IPS-20b (cell line): ENCODE results near the gene LARGE1.

ENCODE experiments used
- H3K27ac ChIP-seq: one replicate; pipeline ENCODE4 v1.5.1; 2013; ENCODE audit warnings: low read length
- H3K27me3 ChIP-seq: 2 replicates; pipeline ENCODE4 v1.6.1; 2013; ENCODE audit warnings: mild to moderate bottlenecking, low read length, inconsistent platforms; ENCODE audit not compliant: insufficient read depth
- H3K36me3 ChIP-seq: 2 replicates; pipeline ENCODE4 v1.6.1; 2013; ENCODE audit warnings: low read depth, mild to moderate bottlenecking, inconsistent platforms, low read length, moderate library complexity; ENCODE audit not compliant: insufficient read depth
- H3K4me1 ChIP-seq: 2 replicates; pipeline ENCODE4 v1.6.1; 2013; ENCODE audit warnings: mild to moderate bottlenecking, control low read depth, inconsistent platforms, low read length, moderate library complexity; ENCODE audit not compliant: insufficient read depth
- H3K4me3 ChIP-seq: 2 replicates; pipeline ENCODE4 v1.5.1; 2013; ENCODE audit warnings: mild to moderate bottlenecking, low read length, inconsistent platforms
- H3K9ac ChIP-seq: 2 replicates; pipeline ENCODE4 v1.6.1; 2013; ENCODE audit warnings: low read depth, mild to moderate bottlenecking, inconsistent platforms, low read length, moderate library complexity
- H3K9me3 ChIP-seq: 2 replicates; pipeline ENCODE4 v1.6.1; 2013; ENCODE audit warnings: mild to moderate bottlenecking, low read depth, low read length, inconsistent platforms; ENCODE audit not compliant: insufficient read depth

LARGE1 gene

DNA sequence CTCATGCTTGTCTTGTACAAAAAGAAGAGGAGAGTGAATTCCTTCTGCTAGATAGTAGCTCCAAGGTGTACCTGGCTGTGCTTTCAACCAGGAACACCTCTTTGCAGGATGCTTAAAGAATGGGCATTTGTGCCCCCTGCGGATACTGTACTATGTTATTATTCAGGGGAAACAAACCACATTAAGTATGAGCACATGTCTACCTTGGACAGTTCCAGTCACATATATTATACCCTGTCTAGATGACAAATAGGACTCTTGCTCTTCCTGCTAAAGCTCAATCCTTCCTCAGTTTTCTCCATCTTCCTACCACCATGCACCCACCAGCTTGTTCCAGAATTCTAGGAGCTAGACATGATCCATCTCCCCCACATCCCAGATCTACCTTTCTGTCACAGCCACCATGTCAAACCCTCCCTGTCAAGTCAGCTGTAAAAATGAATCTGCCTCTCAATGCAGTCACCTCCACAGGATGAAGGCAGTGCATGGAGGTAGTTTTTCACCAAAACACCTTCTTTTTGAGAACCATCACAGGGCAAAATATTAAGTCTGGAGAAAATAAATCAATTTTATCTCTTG, 337.4 kb downstream of the LARGE1 start:
- Histone ChIP-seq H3K27ac (no peak overlapping the region), H3K9ac (no peak overlapping the region), H3K9me3 (no peaks in the 10 kb centered on the region), H3K36me3 (no peaks in the 10 kb centered on the region), H3K4me1 (peaks cover 8% of the 10 kb centered on the region), H3K27me3 (no peaks in the 10 kb centered on the region), H3K4me3 (no peak overlapping the region)

DNA sequence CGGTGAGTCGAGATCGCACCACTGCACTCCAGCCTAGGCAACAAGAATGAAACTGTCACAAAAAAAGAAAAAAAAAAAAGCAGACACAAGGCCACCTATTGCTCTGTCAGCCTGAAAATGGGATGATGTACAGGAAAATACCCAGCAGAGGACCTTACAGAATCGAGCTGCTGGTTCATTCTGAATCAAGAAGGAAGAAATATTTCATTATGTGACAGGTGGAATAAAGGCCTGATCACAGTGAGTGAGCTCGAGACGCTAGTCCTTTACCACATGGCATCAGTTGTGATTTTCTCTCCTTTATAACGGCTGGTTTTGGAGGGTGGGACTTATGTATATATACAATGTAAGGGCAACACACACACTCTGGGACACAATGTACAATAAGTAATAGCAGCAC, 340.0 kb downstream of the LARGE1 start:
- no peaks in the 10 kb centered on the region for H3K9me3 ChIP-seq
- no peak overlapping the region for H3K27ac ChIP-seq
- H3K4me1 ChIP-seq, result peaks cover 4% of the 10 kb centered on the region
- no peak overlapping the region for H3K4me3 ChIP-seq
- no peaks in the 10 kb centered on the region for H3K27me3 ChIP-seq
- H3K9ac ChIP-seq, result no peak overlapping the region
- H3K36me3 ChIP-seq, result no peaks in the 10 kb centered on the region

DNA sequence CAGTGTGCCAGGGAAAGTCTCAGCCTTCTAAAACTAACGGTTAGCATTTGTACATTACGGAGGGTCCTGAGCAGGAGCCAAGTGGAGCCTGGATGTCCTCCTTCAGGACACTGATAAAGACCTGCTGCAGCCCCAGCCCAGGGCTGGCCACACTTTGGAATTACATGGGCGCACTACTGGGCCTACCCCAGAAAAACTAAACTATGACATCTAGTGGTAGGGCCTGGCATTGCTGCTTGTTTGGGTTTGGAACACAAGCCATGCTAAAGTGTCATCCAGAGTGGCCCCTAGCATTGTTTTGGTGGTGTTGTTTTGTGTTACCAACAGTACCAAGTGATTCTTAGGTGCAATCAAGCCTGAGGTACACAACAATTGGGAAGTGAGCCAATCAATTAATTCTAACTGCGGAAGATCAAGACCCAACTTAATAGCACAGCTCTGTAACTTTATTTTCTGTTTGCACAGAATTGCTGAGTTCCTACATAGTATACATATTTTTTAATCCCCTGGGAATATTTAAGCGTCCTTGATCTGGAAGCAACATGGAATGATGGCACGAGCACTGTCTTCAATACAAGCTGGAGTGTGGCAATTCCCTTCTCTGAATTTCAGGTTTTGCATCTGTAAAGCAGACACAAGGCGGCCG, 340.7 kb downstream of the LARGE1 start:
- no peak overlapping the region for H3K9ac ChIP-seq
- no peaks in the 10 kb centered on the region; the same call in 1 of the 2 replicates for H3K4me1 ChIP-seq
- H3K36me3 ChIP-seq, result no peaks in the 10 kb centered on the region
- no peaks in the 10 kb centered on the region for H3K9me3 ChIP-seq
- H3K27me3 ChIP-seq, result no peaks in the 10 kb centered on the region
- no peak overlapping the region for H3K4me3 ChIP-seq
- no peak overlapping the region for H3K27ac ChIP-seq

DNA sequence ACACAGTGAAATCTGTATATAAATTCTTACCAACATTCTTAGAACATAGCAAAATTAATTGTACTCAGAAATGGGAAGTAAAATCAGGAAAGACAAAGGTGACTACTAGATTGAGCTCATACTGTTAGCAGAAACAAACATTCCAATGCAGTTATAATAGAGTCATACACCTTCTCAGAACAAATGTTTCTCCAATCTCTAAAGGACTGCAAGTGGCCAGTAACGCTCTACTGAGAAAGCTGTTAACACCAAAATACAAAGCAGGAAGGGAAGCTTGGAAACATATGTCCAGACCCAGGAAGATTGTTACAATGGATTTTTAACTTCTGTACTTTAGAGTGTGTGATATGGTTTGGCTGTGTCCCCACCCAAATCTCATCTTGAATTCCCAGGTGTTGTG, 341.5 kb downstream of the LARGE1 start:
- Histone ChIP-seq H3K9me3 (no peaks in the 10 kb centered on the region), H3K9ac (no peak overlapping the region), H3K4me3 (no peak overlapping the region), H3K4me1 (no peaks in the 10 kb centered on the region), H3K27ac (no peak overlapping the region), H3K27me3 (no peaks in the 10 kb centered on the region), H3K36me3 (no peaks in the 10 kb centered on the region)

DNA sequence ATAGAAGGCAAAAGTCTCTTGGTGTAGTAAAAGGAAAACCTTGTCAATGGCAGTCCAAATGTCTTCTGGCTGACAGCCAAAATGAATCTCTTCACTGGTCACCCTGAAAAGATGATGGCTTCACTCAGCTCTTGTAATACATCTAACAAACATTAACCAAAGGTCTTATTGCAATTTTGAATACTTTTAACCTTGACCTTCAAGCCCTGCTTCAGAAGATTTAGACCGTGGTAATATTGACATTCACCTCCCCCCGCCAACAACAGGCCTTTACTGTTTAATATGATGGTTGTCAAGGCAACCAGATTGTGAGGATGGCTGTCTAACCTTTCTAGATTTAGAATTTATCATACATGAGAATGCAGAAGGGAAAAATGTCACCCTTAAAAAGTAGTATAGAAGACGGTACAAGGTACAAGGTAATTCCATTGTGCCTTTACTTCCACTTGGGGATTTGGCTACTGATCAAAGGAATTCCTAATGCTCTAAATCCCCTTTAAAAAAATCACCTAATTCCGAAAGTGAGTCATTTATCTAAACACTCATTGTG, 342.3 kb downstream of the LARGE1 start:
- H3K27ac ChIP-seq, result no peak overlapping the region
- no peaks in the 10 kb centered on the region for H3K9me3 ChIP-seq
- H3K4me3 ChIP-seq, result no peak overlapping the region
- H3K27me3 ChIP-seq, result no peaks in the 10 kb centered on the region
- H3K9ac ChIP-seq, result no peak overlapping the region
- no peaks in the 10 kb centered on the region for H3K36me3 ChIP-seq
- H3K4me1 ChIP-seq, result no peaks in the 10 kb centered on the region

DNA sequence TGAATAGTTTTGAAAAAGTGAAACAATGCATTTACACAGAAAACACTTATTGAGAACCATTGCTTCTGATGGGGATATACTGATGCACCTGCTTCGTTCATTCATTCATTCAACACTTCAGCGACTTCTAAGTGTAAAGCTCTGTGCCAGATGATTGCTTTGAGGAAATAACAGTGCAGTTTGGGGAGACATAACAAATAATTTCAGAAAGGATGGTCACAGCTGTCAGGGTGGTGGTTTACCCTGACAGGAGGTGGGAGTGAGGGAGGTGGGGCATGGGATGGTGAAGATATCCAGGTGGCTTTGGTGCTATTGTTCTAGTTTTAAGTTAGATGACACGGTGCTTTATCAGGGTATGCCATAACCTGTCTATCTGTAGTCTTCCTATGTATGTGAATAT, 344.1 kb downstream of the LARGE1 start:
- Histone ChIP-seq H3K27ac (no peak overlapping the region), H3K9me3 (no peaks in the 10 kb centered on the region), H3K27me3 (no peaks in the 10 kb centered on the region), H3K9ac (no peak overlapping the region), H3K4me1 (no peaks in the 10 kb centered on the region; the same call in 1 of the 2 replicates), H3K36me3 (no peaks in the 10 kb centered on the region), H3K4me3 (no peak overlapping the region)

DNA sequence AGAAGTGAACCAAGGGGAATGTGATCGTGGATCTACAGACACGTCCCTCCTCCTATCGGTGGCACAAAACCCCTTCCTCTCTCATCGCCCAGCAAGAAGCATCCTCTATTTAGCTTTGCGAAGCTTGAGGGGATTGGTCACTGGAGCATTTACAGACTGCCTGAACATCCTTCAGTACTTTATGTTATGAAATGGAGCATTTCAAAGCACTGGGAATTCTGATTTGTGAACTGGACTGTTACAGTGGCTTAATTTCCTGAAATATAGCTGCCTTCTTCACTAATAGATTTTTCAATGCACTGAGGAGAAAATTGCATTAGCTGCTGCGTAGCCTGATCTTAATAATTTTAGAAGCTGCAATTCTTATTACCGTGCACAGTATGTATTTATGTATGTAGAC, 344.5 kb downstream of the LARGE1 start:
- peaks cover 2% of the 10 kb centered on the region; the same call in 1 of the 2 replicates for H3K4me1 ChIP-seq
- no peaks in the 10 kb centered on the region for H3K36me3 ChIP-seq
- no peaks in the 10 kb centered on the region for H3K27me3 ChIP-seq
- no peak overlapping the region for H3K27ac ChIP-seq
- H3K9ac ChIP-seq, result no peak overlapping the region
- no peak overlapping the region for H3K4me3 ChIP-seq
- H3K9me3 ChIP-seq, result no peaks in the 10 kb centered on the region

DNA sequence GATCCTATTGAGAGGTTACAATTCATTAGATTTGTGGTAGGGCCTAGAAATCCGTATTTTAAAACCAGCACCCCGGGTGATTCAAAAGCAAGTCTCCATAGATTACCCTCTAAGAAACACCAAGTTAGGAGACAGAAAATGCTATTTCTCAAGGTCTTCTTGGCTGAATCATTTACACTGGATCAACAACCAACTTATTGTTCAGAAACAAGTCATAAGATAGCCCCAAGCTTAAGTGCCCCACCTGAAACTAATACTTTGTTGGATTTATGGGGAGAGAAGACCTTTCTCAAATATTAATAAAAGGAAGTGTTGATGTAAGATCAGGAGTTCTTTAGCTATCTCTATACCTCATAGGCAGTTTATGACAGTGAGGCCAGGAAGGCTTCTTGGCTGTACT, 345.2 kb downstream of the LARGE1 start:
- Histone ChIP-seq H3K27ac (no peak overlapping the region), H3K36me3 (no peaks in the 10 kb centered on the region), H3K4me3 (no peak overlapping the region), H3K9me3 (no peaks in the 10 kb centered on the region), H3K4me1 (peaks cover 7% of the 10 kb centered on the region), H3K27me3 (no peaks in the 10 kb centered on the region), H3K9ac (no peak overlapping the region)

DNA sequence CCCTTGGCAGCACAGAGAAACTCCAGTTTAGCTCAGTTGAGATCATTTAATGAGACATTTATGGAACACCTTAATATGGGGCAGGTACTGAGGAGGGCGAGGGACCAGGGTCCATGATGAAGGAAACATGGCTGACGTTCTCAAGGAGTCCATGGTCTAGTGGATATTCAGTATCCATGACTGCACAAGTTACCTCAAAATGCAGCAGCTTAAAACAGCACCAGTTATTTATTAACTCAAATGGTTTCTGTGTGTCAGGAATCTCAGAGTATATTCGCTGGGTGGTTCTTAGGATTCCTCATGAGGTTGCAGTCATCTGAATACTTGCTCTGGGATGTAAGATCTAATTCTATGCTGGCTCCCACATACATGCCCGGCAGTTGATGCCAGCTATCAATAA, 346.8 kb downstream of the LARGE1 start:
- no peak overlapping the region for H3K9ac ChIP-seq
- no peaks in the 10 kb centered on the region for H3K27me3 ChIP-seq
- H3K4me3 ChIP-seq, result no peak overlapping the region
- H3K36me3 ChIP-seq, result no peaks in the 10 kb centered on the region
- no peaks in the 10 kb centered on the region for H3K9me3 ChIP-seq
- H3K27ac ChIP-seq, result no peak overlapping the region
- H3K4me1 ChIP-seq, result peaks cover 21% of the 10 kb centered on the region

DNA sequence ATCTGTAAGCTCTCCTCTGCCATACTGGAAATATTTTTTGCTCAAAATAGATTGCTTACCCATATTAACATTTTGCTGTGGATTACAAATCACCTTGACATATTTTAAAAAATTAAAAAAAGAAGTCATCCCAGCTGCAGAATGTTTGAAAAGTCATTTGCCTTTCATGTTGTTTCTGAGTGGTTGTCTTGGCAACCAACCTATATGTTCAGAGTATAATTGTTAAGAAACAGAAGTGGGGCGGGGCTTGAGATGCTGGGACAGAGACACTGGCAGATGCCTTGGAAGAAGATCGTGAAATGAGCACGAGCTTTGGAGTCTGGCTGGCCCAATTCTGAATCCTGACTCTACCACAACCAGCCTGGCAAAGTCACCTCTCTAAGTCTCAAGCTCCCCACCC, 348.2 kb downstream of the LARGE1 start:
- H3K4me3 ChIP-seq, result no peak overlapping the region
- H3K9ac ChIP-seq, result no peak overlapping the region
- no peaks in the 10 kb centered on the region for H3K27me3 ChIP-seq
- no peaks in the 10 kb centered on the region for H3K36me3 ChIP-seq
- no peak overlapping the region for H3K27ac ChIP-seq
- H3K4me1 ChIP-seq, result peaks cover 21% of the 10 kb centered on the region
- H3K9me3 ChIP-seq, result no peaks in the 10 kb centered on the region

DNA sequence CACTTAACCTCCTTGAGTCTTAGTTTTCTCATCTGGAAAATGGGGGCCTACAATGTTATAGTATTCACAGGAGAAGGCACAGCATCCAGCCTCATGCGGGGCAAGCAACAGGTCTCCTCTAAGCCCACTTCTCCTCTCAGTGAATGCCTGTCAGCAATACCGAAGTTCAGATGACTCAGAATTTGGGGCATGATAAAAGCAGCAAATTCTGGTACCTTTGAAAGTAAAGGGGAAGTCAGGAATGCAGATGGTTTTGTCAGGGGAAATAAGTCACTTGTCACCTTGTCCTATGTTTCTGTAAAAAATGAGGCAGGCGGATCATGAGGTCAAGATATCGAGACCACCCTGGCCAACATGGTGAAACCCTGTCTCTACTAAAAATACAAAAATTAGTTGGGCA, 350.2 kb downstream of the LARGE1 start:
- Histone ChIP-seq H3K27ac (no peak overlapping the region), H3K4me1 (peaks cover 21% of the 10 kb centered on the region)

DNA sequence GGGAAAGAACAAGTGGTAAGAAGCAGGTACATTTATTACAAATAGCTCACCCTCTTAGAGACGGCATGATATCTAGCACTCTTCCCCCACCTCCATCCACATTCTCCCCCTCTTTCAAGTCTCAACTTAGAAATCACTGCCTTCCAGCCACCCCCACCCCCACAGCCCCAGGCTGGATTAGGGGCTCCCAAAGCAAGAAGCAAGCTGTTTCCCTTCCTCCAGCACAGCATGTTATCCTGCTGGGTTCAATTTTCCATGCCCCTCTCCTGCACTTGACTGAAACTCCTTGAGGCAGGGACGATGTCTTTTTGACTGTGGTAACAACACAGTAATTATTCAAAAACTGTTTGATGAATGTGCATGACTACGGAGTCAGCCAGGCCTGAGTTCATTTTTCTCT, 350.7 kb downstream of the LARGE1 start:
- peak overlapping the region; percentile 37; the same call in 1 of the 2 replicates for H3K9ac ChIP-seq
- peaks cover 21% of the 10 kb centered on the region for H3K4me1 ChIP-seq
- no peaks in the 10 kb centered on the region for H3K27me3 ChIP-seq
- no peaks in the 10 kb centered on the region for H3K36me3 ChIP-seq
- no peak overlapping the region for H3K27ac ChIP-seq
- H3K4me3 ChIP-seq, result peak overlapping the region; percentile 52
- H3K9me3 ChIP-seq, result no peaks in the 10 kb centered on the region

More for the DNA sequence above, 350.2 kb downstream of the LARGE1 start:
- Histone ChIP-seq H3K36me3 (no peaks in the 10 kb centered on the region), H3K9ac (peak overlapping the region; percentile 37; the same call in 1 of the 2 replicates), H3K9me3 (no peaks in the 10 kb centered on the region), H3K4me3 (peak overlapping the region; percentile 52), H3K27me3 (no peaks in the 10 kb centered on the region)
